T follicular helper cell (primary cell): ENCODE data around the gene NLGN1.

ENCODE experiments used
- DNase-seq: peaks from one replicate; pipeline ENCODE4 v3.0.0-alpha.2; 2020; ENCODE audit warnings: low read depth

NLGN1 gene

DNA sequence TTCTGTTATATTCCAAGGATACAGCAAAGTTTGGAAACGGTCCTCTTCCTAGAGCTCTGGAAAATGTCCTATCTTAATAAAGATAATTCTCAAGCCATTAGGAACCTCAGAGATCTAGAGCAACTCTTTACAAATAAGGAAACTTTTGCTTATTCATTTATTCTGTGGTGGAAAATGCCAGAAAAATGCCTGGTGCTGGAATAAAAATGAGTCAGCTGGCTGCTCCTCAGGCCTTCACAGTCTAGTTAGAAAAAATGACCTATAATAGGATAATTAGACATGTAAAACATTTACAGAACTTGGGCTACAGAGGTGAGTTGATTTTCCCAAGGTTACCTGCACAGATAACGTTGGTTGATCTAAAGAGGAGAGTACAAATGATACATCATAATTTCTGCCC, 372.5 kb downstream of the NLGN1 start:
- DNase-seq = no peak

DNA sequence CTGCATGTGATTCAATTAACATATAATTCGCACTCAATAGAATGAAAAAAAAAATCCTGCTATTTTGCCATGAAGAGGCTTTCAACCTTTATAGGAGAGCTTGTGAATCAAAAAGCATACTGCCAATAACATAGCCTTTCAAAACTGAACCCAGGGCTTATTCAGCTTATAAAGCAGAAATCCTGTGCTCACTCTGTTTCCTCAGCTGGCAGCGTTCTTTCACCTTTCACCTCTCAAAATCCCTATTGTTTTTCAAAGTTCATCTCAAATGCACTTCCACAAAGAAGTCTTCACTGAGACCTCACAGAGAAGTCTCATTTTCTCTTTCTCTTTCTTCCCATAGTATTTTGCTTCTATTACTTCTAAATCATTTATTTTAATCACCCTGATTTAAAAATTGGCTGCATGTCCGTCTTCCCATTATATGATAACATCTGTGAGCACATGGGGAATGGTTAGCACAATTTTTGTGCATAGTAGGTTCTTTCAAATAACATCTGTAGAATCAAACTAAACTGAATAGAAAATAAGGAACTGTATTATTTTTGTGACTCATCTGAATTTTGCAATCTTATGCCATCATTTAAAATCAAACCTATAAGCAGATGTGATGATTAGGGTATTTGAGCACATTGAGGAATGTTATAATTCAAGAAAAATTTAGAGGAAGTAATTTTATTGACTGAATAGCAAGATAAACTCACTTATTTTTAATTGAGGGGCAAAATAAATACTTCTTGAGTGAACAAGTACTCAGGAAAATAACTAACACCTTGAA, 373.4 kb downstream of the NLGN1 start:
- no peak for DNase-seq

DNA sequence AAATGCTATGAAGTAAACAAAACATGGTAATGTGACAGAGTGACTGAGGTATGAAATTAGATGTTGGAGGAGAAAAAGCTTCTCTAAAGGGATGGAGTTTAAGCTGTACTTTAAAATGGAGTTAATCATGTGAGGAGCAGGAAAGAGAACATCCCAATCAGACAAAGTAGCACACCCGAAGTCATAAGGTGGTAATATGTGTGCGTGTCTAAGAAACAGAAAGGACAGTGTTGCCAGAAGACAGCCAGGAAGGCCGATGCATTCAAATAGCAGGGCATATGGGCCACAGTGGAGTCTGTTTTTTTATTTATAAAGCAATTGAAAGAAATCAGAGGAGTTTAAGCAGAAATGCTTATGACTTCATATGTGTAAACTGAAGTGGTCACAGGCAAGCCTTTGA, 376.3 kb downstream of the NLGN1 start:
- DNase-seq = no peak

DNA sequence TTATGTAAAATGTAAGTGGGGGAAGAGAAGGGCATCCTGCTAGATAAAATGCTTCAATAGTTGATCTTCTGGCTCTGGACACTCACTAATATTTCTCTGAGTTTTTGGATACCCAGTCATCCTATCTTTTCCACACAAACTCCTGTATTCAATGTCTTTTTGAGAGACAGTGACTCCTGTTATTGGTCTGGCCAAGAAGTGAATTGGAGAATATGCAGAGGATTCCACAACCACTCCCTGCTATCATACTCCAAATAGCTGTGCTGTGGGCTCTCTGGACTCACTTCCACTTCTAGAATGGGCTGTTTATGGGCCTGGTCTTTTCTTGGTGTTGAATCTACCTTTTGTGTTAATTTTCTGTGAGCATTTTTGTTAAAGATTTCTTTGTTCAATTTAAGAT, 376.8 kb downstream of the NLGN1 start:
- no peak for DNase-seq

DNA sequence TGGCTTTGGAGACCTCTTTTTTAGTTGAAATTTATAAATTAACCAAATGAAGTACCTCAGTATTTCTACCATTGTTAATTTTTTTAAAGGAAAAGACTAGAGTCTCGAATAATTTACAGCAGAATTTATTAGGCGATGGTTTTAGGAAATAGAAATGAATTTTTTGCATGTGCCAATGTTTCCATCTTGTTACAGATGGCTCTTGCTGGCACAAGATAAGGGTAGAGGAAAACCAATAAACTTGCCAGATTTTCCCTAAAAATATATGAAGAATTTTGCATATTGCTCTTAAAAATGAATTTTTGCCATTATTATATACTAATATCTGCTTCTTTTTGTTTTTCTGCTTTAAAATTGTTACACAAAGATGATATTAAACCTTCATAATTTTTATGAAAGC, 380.7 kb downstream of the NLGN1 start:
- DNase-seq = no peak

DNA sequence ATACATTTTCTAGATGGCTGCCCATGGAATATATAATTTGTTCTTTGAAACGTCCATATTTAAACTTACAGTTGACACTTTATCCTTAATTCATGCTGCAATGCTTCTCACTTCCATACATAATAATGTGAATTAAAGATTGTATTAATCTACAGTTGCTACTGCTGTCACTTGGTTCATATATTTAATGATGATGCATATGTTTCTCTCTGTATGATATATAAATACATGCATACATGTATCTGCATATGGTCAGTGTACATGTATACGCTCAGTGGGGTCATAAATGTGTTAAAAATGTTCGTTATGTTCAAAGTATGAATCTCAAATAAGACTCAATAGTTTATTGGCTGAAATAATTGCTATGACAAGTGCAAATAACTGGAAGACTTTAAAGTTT, 382.5 kb downstream of the NLGN1 start:
- DNase-seq = no peak

DNA sequence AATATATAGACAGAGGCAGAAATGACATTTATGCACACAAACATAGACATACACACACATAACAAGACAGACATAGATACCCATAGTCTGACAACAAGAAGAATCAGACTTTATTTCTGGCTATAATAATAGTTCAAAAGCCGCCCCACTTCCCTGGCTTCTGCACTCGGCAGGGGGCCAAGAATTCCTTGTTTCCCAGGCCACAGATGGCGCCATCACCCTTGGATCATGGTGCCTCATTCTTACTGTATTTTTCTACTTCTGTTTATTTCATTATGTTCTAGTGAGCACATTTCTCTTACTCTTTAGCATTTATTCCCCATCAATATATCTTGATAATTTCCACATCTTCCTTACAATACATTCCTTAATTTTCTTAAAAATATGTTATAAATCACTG, 387.5 kb downstream of the NLGN1 start:
- no peak for DNase-seq

DNA sequence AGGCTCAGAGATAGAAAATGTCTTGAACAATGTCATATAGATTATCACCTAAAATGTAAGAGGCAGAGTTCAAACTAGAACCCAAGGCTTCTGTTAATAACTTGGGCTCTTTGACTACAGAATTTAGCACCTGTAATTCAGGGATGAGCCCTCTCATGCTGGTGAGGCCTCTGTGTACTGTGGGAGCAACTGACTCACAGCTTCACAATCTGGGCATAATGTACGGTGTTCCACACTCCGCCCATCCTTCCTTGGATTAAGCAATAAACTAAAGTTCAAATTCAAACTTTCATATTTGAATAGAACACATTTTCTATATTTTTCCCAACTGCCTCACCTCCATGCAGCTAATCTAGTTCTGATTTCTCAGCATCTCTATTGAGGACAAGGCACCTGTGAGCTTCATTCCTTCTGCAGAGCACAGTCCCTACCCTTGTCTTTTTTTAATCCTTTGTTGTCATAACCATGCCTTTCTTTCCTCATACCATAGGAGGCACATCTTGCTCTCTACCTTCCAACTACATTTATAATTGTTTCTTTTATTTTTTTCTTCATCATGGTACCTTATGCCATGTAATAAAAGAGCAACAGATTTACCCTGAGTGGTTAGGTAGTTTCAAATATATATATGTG, 392.1 kb downstream of the NLGN1 start:
- DNase-seq = no peak

DNA sequence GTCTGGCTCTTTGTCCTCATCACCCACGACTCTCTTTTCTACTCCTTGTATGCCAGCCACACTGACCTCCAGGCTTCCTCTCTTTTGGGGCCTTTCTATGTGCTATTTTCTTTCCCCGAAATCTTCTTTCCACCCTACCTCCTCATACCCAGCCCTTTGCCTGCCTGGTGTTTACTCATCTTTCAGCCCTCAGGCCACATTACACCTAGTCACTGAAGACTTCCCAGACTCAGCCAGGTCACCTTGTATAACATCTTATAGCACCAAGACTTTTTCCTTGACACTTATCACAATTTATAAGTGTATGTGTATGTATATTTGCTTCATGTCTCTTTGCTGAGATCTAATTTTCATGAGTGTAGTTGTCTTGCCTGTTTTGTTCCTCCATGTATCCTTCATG, 396.4 kb downstream of the NLGN1 start:
- DNase-seq = no peak

DNA sequence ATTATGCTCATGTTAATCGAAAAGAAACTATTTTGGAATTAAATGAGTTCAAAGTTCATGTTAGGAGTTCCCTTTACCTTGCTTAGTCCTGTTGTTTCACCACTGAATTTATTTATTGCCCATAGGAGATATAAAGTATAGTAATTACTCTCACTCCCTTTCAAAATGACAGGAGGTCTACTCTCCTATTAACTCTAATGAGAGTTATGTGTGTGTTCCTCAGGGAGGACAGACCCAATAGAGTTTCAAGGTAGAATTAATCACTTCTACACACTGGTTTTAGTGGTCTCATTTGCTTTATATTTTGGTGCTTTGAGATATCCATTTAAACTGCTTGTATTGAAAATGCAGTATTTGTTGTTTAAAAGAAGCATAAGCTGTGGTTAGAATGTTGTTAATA, 398.9 kb downstream of the NLGN1 start:
- DNase-seq = no peak

DNA sequence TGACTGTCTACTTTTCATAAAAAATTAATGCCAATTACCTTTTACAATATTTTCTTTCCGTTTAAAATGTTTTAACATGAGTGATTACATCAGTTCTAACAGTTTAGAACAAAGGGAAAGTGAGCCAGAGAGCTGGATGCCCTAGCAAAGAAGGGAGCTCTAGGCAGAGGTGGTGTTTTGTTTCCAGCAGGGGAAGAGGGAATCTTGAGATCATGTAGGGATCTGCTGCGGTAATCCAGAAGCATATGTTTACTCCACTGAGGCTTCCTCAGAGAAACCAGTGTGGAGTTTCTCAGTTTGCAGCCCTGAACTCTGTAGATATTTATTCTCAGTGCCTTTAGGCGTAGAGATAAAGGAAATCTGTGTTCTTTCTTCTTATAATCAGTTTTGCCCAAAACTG, 399.3 kb downstream of the NLGN1 start:
- DNase-seq = no peak

DNA sequence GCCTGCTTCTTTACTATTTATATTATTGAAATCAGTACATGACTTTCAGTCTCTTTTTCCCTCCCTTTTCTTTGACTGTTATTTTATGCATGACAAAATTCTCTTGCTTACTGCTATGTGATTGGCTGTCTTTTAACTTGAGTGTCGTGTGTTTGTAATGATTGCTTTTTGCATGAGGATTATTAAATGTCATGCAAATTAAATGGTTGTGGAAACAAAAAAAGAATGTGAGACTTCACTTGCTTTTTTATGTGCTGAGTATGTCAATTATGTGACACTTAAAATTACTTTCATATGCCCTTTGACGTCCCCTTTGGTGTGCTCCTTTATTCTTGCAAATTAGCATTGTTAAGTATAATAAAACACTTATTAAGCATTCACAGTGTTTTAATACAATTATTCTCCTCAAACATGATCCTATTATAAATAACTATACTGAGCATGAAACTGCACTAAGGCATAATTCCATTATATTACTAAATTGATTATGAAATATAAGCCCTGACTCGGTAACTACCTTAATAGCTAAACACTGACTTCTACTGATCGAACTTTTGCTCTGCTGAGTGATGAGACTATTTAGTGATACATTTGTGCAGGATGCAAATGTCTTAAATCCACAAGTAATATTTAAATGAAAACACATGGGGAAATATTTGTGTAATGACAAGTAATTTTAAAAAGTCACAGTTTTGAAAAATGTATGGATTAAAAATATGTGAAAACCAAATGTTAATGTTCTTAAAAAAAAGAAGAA, 401.7 kb downstream of the NLGN1 start:
- DNase-seq = no peak

DNA sequence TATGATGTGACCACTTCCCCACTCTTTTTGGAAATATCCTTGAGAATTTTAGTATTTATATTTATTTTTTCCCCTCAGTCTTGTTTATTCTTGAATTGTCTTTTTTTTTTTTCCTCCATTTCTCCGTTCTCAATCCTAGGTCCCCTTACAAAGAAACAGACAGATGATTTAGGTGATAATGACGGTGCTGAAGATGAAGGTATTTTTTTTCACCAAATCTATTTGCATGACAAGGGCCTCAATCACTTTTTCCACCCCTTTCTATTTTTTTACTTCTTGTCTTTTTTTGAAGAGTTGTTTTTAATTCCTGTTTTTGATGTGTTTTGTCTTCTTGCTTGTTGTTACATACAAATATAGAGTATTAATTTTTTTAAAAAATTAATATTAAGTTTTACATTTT, 402.6 kb downstream of the NLGN1 start:
- no peak for DNase-seq

DNA sequence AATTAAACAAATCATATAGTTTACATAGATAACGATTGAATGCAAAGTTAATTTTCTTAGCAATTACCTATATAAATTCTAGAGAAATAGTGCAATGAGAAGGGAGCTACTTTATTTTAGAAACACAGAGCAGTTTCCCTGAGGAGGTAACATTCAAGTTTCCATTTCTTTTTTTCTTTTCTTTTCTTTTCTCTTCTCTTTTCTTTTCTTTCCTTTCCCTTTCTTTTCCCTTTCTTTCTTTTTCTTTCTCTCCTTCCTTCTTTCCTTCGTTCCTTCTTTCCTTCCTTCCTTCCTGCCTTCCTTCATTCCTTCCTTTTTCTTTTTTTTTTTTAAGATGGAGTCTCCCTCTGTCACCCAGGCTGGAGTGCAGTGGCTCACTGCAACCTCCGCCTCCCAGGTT, 417.3 kb downstream of the NLGN1 start:
- no peak for DNase-seq

DNA sequence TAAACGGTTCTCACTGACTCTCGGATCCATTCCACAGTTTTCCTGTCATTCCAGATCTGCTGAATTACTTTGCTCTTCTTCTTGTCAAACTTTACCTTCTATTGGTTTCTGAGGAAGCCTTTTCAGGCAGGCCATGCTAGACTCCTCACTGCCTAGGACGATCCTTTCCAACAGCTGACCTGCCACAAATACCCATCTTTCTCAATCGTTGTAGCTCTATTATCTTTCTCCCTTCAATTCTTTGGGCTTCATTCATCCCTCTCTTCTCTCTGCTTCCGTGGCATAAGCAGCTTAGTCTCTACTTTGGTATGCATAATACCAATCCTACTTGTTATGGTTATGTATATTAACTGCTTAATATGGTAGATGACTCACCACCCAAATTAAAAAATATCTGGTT, 421.8 kb downstream of the NLGN1 start:
- DNase-seq = no peak

DNA sequence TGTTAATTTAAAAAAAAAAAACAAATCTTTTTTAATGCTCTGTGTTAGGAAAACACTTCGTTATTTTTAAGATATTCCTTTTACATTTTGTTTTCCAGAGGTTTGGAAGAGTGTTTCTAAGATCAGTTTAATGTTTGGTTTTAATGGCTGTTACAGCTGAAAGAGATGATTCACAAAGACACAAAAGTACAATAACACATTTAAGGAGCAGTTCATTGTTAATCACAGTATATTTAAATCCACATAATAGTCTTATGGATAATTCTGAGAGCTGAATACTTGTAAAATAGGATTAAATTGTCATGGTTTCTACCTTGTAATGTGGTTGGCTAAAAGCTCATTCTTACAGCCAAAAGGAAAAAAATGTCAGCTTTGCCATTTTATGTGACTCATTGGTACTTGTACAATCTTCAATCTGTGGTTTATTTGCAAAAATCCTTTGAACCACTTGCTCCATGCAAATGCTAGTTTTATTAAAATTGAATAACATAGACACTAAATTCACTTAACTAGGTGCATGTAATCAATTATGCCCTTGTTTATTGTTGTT, 426.4 kb downstream of the NLGN1 start:
- DNase-seq = no peak

DNA sequence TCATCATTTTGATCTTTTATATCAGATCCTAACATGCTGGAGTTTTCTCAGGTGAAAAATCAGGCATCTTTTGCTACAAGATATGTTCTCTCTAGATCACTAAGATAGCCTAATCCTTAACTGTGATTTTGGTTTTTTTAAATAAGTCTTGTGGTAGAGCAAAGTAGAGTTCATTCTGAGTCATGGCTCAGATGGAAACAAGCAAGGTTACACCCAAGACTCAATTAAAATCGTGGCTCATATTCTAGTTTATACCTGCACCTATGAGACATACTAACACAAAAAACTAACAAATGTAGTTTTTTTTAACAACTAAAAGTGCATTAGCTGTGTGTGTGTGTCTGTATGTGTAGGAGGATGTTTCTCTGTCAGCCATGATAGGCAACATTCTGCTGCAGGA, 428.2 kb downstream of the NLGN1 start:
- no peak for DNase-seq

DNA sequence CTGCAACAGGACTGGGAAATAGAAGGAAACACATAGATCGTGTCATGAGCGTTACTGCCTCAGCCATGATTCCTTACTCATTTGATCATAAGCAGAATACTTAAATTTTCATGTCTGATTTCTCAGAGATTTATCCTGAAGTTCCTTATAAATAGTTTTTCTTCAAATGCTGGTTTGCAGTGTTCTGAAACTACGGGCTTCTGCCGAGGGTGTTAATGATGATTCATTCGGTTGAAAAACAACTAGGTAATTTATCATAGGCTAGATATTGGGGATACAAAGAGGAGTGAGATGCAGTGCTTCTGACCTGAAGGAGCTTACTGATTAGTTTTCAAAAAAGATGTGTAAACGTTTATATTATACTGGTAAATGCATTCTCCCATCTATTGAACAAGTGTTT, 428.9 kb downstream of the NLGN1 start:
- DNase-seq = no peak

DNA sequence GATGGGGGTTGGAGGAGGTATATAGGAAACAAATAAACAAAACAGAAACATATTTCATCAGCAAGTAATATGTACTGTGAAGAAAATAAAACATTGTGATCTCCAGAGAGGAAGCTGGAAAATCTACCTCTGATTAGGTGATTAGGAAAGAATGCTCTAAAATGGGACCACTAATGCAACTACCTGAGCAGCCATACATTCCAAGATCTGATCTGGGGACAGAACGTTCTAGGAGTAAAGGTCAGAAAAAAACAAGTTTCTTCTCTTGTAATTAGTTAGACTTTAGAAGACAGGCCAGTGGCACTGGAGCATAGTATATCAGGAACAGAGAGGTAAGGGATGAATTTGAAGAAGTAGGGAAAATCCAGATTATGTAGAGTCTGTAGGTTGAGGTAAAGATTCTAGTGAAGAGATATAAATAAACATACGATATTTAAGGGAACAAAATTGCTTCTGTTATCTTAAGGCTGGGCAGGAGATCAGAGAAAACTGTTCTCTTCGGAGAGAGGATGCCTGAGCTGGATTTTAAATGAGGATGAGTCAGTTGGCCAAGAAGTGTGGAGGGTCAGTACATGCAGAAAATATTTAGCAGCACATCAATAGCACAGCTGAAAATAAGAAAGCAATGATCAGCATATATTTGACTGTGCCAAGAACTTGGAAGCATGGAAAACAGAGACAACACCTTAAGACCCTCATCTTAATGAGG, 429.5 kb downstream of the NLGN1 start:
- DNase-seq = no peak

DNA sequence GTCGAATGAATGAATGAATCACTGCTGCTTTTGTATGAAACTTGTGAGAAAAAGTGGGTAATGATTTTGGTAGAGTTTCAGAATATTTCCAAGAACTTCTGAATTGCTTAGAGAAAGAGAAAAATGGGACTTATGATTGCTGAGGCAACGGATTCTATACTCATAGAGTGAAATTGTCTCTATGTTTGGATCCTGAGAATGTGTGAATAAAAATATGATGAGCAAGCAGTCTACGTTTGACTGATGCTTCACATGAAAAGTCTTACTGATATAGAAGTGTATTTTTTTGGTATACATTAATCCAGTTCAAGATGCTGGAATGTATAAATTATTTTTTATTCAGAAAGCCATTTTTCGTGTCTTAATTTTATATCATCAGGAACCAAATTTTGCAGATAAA, 441.1 kb downstream of the NLGN1 start:
- DNase-seq = no peak

DNA sequence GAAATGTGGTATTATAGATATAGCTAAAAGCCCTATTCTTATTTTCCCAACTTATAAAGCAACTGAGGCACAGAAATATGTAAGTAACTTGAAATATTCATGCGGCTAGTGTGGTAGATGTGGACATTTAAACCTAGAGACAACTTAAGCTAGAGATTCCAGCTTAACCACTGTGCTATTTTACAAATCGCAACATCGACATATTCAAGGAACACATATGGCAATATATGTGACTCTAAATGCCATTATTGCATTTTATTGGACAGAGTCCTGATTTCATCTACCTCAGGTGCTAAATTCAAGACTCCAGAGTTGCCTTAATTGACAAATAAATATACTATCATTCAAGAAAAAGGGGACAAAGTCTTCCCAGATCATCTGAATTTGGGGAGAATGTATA, 442.3 kb downstream of the NLGN1 start:
- DNase-seq = no peak

DNA sequence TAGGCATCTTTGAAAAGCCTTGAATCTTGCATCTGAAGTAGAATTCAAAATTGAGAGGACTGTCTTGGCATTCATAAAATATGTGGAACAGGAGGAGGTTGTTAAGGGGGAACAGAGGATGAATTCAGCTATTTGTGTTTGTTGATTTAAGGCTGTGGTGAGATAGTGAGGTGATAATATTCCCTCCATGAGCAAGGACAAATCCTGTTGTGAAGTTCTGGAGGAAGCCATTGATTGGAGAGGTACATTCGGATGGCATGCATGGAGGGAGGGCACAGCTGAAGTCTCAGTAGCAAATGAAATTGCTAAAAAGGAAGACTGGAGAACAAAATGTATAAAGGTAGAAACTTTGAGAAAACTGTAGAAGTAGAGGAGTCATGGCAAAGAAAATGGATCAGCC, 443.8 kb downstream of the NLGN1 start:
- DNase-seq = no peak
